ENCODE results near the gene NCOR1. TPM values are rescaled to one million over a fixed set of nuclear protein-coding genes. Genes with fewer than 3 reads are reported as not detected.

NCOR1 gene
- total RNA-seq, 1 donor from 2014 or later = 78.1 TPM

DNA sequence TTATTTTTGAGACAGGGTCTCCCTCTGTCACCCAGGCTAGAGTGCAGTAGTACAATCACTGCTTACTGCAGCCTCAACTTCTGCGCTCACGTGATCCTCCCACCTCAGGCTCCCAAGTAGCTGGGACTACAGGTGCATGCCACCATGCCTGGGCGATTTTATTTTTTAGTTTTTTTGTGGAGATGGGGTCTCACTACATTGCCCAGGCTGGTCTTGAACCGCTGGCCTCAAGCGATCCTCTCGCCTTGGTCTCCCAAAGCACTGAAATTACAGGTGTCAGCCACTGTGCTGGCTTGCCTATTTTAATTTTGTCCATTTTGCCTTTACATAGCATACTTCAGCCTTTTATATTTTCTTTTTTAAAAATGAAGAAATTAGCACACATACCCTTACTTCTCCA is 164.5 kb downstream of the NCOR1 start:
- no peak for DNase-seq (ENCODE audit: low spot score)
- intact Hi-C loops (cut with DNase I) = no loop called here

DNA sequence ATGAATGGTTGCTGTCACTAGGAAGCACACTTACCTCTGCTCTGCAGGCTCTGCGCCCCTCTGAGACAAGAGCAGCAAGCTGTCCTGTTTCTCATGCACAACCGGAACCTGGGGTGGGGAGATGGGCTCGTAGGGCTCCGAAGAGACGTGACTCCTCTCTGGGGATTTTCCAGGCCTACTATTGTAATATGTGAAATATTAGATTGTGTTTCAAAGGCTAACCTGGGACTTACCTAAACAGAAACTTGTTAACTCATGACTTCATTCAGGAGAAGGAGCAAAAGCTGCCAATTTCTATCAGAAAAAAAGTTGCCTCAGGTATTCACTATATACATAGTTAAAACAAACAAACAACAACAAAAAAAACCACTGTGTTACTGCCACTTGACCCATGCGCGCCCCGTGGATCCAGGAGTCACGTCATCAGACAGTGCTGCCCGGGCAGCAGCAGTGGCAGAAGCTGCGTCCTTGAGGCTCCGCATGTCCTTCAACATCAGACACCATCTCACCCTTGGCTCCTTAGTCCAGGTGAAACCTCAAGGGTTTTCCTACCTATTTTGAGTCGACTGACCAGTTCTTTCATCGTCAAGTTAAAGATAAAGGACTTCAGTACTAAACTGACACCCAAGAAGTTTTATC is 166.4 kb downstream of the NCOR1 start:
- DNase-seq (ENCODE audit: low spot score) = no peak
- intact Hi-C loops (cut with DNase I) = no loop called here

DNA sequence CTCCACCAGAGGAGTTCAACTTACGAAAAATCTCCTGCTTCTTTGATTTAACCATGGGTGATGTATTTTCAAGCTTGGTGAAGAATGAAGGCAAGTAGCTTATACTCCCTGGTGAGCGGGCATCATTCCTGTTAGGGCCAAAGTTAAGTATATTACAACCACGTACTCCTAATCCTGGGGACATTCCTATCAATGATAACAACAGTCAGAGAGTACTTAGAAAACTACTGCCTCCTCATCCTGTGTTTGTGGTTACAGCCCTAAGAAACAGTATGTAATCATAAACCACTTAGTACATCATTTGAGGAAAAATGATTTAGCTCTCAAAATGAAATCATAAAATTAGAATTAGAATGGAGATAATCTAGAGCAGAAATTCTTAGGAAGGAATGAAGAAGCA is 168.4 kb downstream of the NCOR1 start:
- intact Hi-C loops (cut with DNase I) = no loop called here
- no peak for DNase-seq (ENCODE audit: low spot score)

DNA sequence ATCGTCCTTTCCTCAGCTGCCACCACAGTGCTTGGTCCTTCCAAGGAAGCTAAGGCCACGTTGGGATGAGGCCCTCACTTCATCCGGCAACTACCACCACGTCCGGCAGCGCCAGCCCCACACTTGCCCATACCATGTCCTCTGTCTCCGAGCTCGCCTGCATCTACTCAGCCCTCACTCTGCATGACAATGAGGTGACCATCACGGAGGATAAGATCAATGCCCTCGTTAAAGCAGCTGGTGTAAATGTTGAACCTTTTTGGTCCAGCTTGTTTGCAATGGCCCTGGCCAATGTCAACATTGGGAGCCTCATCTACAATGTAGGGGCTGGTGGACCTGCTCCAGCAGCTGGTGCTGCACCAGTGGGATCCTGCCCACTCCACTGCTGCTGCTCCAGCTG is 170.8 kb downstream of the NCOR1 start:
- intact Hi-C loops (cut with DNase I) = no loop called here
- no peak for DNase-seq (ENCODE audit: low spot score)

DNA sequence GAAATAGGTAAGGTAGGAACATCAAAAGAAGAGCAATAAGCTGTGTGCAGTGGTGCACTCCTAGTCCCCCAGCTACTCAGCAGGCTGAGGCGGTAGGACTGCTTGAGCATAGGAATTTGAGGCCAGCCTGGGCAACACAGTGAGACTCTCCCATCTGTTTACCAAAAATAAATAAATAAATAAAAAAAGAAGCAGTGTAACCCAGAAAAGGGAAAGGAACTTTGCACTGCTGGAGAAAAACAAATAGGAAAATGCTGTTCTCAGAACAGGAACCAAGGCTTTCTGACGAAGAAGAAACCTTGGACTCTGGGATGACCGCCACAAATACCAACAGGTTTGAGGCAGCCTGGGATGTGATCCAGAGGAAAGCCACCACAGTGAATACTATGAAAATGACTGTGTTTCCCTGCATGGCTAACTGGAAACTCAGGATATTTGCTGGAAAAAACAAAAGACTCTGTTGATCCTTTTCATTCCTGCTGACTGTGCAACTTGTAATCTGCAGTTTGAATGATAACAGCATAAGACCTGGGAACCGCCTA is 174.6 kb downstream of the NCOR1 start:
- DNase-seq (ENCODE audit: low spot score) = no peak
- intact Hi-C loops (cut with DNase I) = no loop called here

DNA sequence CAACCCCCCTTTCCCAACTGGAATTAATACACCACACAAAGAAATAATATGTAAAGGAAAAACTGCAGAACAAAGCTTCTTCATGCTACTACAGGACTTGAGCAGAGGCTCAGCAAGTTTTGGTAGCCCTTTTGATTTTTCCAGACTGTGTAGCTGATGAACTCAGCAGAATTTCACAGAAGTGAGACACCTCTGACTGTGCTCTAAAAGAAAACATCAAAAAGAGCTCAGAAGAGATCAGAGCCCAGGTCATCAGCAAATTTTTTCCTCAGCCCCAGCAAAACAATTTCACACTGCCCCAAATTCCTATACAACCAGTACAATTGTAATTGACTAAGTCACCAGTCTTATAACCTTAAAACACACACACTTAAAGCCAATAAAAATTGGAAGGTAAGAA is 177.7 kb downstream of the NCOR1 start:
- intact Hi-C loops (cut with DNase I) = no loop called here
- DNase-seq (ENCODE audit: low spot score) = no peak

DNA sequence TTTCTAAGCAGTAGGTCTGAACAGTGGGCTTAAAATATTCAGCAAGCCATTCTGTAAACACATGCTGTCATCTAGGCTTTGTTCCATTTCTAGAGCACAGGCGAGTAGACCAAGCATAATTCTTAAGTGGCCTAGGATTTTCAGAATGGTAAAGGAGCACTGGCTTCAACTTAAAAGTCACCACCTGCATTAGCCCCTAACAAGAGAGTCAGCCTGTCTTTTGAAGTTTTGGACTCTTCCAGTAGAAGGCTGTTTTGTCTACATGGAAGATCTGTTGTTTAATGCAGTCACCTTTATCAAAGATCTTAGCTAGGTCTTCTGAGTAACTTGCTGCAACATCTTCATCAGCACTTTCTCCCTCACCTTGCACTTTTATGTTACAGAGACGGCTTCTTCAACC is 179.1 kb downstream of the NCOR1 start:
- intact Hi-C loops (cut with DNase I) = no loop called here
- no peak for DNase-seq (ENCODE audit: low spot score)

DNA sequence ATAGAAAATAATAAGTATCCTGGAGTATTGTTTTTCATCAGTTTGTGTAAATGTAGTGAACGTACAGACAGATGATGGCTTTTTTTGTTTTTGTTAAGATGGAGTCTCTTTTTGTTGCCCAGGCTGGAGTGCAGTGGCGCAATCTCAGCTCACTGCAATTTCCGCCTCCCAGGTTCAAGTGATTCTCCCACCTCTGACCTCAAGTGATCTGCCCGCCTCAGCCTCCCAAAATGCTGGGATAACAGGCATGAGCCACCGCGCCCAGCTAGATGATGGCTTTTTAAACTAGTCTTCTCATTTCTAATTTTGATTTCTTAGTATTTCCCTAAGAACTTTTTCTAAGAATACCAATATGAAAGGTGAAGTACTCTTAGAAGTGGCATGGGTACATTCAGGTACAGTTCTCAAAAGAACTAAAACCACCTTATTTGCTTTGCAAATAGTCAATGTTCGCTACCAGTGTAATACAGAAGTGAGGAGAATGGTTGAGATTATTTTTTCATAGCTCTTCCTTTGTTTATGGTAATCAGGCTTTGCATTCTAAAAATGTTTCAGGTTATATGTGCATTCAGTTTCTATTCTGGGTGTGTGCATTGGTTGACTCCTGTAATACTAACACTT is 181.5 kb downstream of the NCOR1 start:
- no peak for DNase-seq (ENCODE audit: low spot score)
- intact Hi-C loops (cut with DNase I) = no loop called here

DNA sequence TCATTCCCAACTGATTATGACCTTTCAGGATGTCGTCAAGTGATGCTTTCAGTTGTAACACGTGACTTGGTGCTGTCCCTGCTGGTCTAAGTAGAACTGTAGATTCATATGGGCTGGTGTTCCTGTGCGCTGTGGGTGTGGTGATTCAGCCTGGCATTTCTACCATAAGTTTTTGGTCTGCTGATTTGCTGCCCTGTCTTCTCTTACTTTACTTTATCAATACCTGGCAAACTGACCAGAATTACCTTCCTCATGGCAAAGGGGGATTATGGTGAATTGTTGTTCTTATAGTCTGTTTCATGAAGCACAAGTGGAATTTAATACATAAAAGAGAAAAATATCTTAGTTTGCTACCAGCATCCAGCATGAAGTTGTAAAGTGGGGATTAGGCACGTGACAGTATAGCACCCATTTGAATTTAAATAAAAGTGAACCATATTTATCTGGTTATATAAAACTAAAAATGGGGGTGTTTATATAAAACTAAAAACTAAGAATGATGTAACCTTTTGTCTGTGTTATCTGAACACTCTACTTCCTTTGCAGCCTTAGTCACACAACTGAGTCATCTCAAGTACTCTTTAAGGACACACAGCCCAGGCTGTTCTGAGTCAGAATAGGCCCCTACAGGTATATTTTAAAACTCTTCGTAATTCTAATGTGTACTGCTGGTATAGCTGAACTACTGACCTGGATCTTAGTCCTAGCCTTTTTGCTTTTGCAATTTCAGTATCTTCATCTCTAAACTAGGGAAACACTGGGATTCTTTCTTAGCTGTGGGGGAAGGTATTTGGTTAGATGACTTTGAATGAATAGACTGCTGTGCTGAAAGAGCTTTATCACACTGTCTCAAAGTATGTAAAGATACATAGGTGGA is 187.4 kb downstream of the NCOR1 start:
- intact Hi-C loops (cut with DNase I) = no loop called here
- no peak for DNase-seq (ENCODE audit: low spot score)

DNA sequence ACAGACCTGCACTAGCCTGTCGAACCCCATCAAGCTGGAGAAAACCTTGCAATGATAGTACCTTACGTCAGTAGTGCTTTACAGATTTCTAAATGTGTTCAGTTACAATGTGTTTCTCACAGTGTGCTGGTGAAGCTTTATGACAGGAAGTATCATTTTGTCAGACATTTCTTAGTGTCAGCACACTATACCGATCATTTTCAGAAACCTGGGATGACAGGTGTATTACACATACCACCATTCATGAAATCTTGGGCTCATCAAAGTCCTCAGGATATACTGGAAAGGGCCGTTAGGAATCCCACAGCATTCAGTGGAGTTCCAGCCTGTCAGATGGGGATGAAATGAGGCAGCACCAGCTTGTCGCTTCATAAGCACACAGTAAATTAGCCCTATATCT is 188.4 kb downstream of the NCOR1 start:
- intact Hi-C loops (cut with DNase I) = no loop called here
- DNase-seq (ENCODE audit: low spot score) = no peak

DNA sequence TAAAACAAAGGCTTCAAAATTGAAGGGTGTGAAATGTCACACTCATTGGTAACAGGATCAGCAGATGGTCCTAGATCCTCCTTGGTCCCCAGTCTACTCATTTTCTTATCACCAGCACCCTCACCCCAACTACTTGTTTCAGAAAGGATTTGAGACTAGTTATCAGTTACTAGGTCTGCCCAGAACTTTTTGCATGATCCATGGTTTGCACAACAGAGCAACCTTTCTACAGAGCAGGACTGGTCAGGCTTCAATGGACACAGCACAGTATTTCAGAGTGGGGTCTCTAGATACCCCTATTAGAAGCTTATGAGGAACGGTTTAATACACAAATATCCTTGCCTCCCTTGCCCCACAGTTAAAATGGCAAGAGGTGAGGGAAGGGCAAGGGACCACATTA is 190.1 kb downstream of the NCOR1 start:
- intact Hi-C loops (cut with DNase I) = no loop called here
- no peak for DNase-seq (ENCODE audit: low spot score)

DNA sequence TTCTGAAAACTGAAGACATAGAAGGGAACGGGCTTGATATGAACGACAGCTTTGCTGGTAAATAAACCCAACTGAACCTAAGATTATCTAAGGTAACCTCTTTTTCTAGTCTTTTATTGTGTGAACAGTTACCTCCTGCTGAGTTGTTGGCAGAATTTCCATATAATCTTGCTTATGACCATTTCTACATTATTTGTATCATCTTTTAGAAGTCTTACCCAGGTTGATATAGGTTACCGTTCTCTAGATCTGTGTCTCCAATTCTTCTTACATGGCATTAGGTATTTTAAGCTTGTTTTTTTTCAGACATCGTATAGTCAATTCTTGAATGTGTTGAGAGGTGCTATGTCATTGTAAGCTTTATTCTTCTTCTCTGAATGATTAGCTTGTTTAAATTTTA is 191.5 kb downstream of the NCOR1 start:
- DNase-seq (ENCODE audit: low spot score) = no peak
- intact Hi-C loops (cut with DNase I) = no loop called here

DNA sequence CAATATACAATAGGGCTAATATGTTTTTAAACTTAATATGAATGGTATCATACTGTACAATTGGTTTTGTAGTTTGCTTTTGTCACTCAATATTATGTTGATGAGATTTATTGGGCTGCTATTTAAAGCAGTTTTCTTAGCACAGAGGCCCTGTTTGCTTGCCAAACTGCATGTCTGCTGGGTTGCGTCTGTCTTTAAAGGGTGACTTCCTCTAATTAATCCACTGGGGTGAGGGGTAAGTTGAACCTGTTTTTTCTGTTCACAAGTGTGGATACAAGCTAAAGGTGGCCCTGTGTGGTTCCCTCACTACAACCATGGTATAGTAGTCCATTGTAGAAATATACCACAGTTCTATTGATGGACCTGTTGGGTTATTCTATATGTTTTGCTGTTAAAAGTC is 196.0 kb downstream of the NCOR1 start:
- no peak for DNase-seq (ENCODE audit: low spot score)
- intact Hi-C loops (cut with DNase I) = no loop called here

DNA sequence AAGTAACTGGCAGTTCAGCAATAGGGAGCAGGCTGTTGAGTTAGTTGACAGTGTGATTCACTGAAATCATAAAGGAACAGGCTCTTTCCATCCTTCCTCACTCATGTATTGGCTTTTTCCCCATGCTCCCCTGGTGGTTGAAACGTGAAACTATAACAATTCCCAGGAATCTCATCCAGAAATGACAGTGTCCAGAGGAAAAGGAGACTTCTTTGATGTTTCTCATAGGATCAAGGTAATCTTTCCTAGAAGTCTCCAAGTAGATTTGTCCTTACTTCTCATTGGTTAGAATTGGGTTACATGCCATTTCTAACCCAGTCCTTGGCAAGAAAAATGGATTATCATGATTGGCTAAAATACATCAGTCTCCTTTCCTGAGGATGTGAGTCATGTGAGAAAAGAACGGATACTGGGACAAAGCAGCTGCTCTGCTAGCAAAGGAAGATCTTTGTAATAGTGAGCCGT is 201.4 kb downstream of the NCOR1 start:
- DNase-seq (ENCODE audit: low spot score) = no peak
- intact Hi-C loops (cut with DNase I) = no loop called here

DNA sequence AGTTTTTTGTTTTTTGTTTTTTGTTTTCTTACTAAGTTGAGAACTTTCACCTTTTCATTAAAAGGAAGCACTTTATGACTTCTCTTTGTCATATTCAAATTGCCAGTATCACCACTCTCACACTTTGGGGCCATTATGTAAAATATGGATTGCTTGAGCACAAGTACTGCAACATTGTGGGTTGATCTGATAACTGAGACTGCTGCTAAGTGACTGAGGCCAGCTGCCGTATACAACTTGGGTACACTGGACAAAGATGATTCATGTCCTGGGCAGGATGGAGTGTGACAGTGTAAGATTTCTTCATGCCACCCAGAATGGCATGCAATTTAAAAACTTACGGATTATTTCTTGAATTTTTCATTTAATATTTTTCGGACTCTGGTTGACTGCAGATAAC is 207.9 kb downstream of the NCOR1 start:
- intact Hi-C loops (cut with DNase I) = no loop called here

DNA sequence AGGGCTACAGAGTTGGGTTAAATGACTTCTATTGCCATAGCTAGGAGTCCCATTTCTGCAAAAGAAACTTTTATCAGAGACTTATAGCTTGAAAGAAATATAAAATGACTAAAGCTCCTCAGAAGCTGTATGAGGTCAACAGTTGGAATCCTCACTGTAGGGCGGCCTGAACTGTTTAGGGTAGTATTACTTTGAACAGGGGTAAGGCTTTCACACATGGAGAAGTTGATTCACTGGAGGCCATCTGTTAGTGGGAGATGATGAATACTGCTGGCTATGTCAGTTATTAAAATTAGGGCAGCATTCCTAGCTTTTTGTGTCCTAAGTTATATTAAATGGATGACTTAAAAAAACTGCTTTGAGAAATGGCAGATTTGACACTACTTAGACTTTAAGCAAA is 209.7 kb downstream of the NCOR1 start:
- no peak for DNase-seq (ENCODE audit: low spot score)
- intact Hi-C loops (cut with DNase I) = no loop called here

More for the DNA sequence above, 207.9 kb downstream of the NCOR1 start:
- DNase-seq (ENCODE audit: low spot score) = no peak

DNA sequence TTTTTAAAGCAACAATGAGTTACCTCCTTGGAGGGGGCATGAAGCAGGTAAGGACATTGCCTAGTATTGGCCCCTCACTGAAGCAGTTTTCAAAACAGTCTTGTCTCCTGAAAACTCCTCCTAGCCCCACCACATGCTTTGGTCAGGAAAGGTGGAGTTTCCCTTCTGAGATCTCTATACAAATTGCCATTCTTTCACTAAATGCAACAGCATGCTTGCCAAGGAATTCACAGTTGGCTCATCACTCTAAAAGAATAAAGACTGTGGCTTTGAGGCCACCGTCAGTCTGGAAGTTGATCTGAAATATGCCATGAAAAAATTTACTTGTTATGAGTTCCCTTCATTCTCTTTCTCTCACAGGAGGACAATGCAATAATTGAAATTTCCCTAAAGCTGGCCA is 211.5 kb downstream of the NCOR1 start:
- intact Hi-C loops (cut with DNase I) = no loop called here

DNA sequence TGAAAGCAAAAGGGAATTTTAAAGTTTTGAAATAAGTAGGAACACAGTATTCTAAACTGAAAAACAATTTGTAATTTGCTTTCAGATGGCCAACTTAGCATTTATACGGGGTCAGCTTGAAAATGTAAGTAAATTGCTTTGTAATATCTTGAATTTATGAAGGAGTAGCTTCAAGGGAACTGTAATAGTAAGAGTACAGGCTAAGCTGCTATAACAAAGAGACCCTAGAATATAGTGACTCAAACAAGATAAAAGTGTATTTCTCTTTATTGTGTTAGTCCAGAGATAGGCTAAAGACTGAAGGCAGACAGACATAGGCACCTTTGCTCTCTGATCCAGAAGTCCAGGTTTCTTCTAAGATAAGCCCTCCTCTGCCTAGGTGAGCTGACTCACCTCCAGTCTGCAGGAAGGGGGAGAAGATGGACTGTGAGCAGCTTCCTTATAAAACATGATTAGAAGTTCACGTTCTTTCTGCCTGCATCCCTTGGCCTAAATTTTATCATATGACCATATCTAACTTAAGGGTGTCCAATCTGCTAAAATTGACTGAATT is 212.6 kb downstream of the NCOR1 start:
- no peak for DNase-seq (ENCODE audit: low spot score)
- intact Hi-C loops (cut with DNase I) = no loop called here

More for the DNA sequence above, 211.5 kb downstream of the NCOR1 start:
- DNase-seq (ENCODE audit: low spot score) = no peak

DNA sequence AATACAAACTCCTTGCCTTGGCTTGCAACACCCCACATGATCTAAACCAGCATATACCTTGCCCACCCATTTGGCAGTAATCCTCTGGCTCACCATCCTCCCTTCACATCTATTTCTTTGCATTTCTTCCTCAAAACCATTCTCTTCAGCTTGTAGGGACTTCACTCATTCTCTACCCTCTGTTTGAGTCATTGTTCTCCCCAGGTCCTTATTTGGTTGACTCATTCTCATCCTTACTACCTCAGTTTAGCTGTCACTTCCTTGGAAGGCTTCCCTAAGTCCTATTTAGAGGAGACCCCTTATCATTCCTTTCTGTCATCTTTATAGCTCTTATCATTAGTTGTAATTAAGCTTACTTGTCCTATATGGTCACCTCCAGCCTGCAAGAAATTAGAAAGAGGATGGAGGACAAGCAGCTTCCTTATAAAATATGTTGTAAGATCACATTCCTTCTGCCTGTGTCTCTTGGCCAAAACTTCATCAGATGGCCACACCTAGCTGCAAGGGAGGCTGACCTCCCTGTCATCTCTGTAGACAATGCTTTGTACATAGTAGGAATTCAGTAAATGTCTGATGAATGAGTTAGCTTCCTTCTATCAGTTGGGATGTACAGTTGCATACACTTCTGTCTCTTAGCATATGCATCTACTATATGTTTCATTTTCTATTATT is 214.0 kb downstream of the NCOR1 start:
- intact Hi-C loops (cut with DNase I) = no loop called here
- DNase-seq (ENCODE audit: low spot score) = no peak
